MCF 10A (cell line): ENCODE results near the gene CCL11. TPM values are rescaled to one million over a fixed set of nuclear protein-coding genes. Genes with fewer than 3 reads are reported as not detected.

Source experiments
- BruUV-seq: library from RNA; stranded (reverse); fragments of 400-500 nt; replicated peaks from 2 replicates; lab custom pipeline; 2021; lab: Mats Ljungman, UMichigan
- CTCF ChIA-PET: fragments of 300-600 bp; sonication (Branson Sonifier 250); formaldehyde crosslinking; extraction: SDS; loops from one replicate; lab custom pipeline; 2021; ENCODE audit warnings: antibody characterized with exemption, inconsistent platforms; lab: Yijun Ruan, JAX
- POLR2A ChIA-PET: fragments of 300-600, 350-650 bp; sonication (Branson Sonifier 250); formaldehyde crosslinking; extraction: SDS; loops from one replicate; lab custom pipeline; 2020; ENCODE audit warnings: antibody characterized with exemption, inconsistent platforms; lab: Yijun Ruan, JAX
- DNase-seq: peaks from one replicate; pipeline ENCODE4 v3.0.0-alpha.2; 2018; ENCODE audit not compliant: unreplicated experiment
- H3K27ac Mint-ChIP-seq: one replicate; pipeline ENCODE4 v1.8.0; 2022; ENCODE audit warnings: mild to moderate bottlenecking, low read depth, mixed read lengths; ENCODE audit not compliant: unreplicated experiment
- H3K27me3 Mint-ChIP-seq: one replicate; pipeline ENCODE4 v1.8.0; 2022; ENCODE audit warnings: mixed read lengths; ENCODE audit not compliant: insufficient read depth, unreplicated experiment
- H3K36me3 Mint-ChIP-seq: one replicate; pipeline ENCODE4 v1.8.0; 2022; ENCODE audit warnings: mild to moderate bottlenecking, moderate library complexity, mixed read lengths; ENCODE audit not compliant: insufficient read depth, unreplicated experiment
- H3K4me1 Mint-ChIP-seq: one replicate; pipeline ENCODE4 v1.8.0; 2022; ENCODE audit warnings: mixed read lengths; ENCODE audit not compliant: insufficient read depth, unreplicated experiment
- H3K4me3 Mint-ChIP-seq: one replicate; pipeline ENCODE4 v1.8.0; 2022; ENCODE audit warnings: mild to moderate bottlenecking, moderate library complexity, mixed read lengths; ENCODE audit not compliant: unreplicated experiment
- H3K9me3 Mint-ChIP-seq: one replicate; pipeline ENCODE4 v1.8.0; 2022; ENCODE audit warnings: mixed read lengths; ENCODE audit not compliant: unreplicated experiment
- intact Hi-C: fragments of 100-400 bp; cut with micrococcal nuclease; formaldehyde crosslinking; loops from 2 replicates; pipeline ENCODE4 v1.14.1; 2022
- total RNA-seq: library from RNA; stranded (reverse); gene quantifications from 2 replicates; pipeline ENCODE4 v1.2.3, GENCODE V29; 2022
- TF ChIP-seq, protein P1 (sequence below): fragments of 200-600 bp; IDR thresholded peaks from one replicate; pipeline ENCODE4 v1.8.0; 2022; ENCODE audit warnings: antibody characterized with exemption, mild to moderate bottlenecking; ENCODE audit not compliant: unreplicated experiment

The CCL11 gene
- total RNA-seq, 1 experiment from 2014 or later, result not detected

DNA sequence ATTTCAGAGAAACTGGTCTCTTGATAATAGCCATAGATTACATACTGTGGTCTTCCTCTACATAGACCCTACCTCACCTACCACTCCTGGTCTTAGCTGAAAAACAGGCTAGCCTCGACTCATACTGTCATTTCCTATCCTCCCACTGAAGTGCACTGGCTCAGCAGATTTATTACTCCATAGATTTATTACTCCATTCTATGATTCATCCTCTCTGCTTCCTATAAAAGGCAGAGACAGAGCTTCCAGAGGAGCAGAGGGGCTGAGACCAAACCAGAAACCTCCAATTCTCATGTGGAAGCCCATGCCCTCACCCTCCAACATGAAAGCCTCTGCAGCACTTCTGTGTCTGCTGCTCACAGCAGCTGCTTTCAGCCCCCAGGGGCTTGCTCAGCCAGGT is 15.6 kb upstream of the CCL11 start, which contains the start of gene CCL7:
Gene CCL7 (plus strand): TSS at position 253 of the 400 bp plus-strand sequence. CDS start 70 bp downstream, at position 323.
- no peak within 1 kb of the TSS for H3K27ac Mint-ChIP-seq
- no peak for DNase-seq
- CTCF ChIA-PET, result interaction anchor here (0.7 to 1.0 kb wide), 3 partner anchors 18 to 719 kb away, joined by 3 read pairs; no protein-coding TSS in a partner anchor
- POLR2A ChIA-PET, result no interaction called here
- no peaks in the 10 kb centered on the region for H3K36me3 Mint-ChIP-seq
- peaks cover 6% of the 10 kb centered on the region for H3K4me1 Mint-ChIP-seq
- intact Hi-C loops, result loop anchor here (10.0 kb wide), 1 partner anchor 65 kb away; no protein-coding TSS in a partner anchor
- H3K9me3 Mint-ChIP-seq, result peaks cover 7% of the 10 kb centered on the region
- BruUV-seq, result no TSS peak
- peaks cover 21% of the 10 kb centered on the region for H3K27me3 Mint-ChIP-seq
- H3K4me3 Mint-ChIP-seq, result no peak within 1 kb of the TSS
- TF ChIP-seq, protein P1, sequence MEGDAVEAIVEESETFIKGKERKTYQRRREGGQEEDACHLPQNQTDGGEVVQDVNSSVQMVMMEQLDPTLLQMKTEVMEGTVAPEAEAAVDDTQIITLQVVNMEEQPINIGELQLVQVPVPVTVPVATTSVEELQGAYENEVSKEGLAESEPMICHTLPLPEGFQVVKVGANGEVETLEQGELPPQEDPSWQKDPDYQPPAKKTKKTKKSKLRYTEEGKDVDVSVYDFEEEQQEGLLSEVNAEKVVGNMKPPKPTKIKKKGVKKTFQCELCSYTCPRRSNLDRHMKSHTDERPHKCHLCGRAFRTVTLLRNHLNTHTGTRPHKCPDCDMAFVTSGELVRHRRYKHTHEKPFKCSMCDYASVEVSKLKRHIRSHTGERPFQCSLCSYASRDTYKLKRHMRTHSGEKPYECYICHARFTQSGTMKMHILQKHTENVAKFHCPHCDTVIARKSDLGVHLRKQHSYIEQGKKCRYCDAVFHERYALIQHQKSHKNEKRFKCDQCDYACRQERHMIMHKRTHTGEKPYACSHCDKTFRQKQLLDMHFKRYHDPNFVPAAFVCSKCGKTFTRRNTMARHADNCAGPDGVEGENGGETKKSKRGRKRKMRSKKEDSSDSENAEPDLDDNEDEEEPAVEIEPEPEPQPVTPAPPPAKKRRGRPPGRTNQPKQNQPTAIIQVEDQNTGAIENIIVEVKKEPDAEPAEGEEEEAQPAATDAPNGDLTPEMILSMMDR, result no peak

DNA sequence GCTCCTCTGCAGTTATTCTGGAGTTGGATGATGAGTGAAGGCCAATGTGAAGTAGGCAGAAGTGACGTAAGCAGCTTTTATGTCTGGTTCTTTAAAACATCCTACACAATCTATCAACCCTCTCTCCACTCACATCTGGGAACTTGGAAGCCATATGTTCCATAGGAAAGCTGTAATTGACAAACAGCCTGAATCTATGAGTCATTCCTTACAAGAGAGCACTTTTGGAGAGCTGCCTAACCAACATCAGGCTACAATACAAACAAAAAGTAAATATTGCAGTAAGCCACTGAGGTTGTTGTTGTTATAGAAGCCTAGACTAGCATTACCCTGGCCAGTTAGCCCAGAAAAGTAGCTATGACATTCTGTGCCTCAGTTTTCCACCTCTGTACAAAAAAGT is 9.7 kb upstream of the CCL11 start:
- POLR2A ChIA-PET, result interaction anchor here (0.6 kb wide), 1 partner anchor 760 kb away, joined by 4 read pairs; no protein-coding TSS in a partner anchor
- H3K36me3 Mint-ChIP-seq, result no peaks in the 10 kb centered on the region

DNA sequence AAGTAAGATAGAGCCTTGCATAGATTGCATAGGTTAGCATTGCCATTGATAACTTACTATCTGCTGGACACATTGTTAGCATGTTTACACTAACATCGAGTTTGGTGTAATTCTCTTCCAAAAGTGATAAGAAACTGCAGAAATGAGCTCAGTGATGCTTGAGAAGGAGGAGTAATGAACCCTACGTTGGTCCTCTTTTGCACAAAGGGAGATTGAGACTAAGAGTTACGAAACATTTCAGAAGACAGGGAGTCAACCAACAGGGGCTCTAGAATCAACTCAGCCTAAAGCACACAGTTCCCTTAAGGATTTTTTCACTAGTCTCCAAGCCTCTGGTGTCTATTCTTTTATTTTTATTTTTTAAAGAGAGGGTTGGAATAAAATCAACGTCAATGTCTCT is 8.7 kb upstream of the CCL11 start:
- TF ChIP-seq, protein P1, result no peak
- Mint-ChIP-seq H3K27ac (no peak overlapping the region), H3K9me3 (peaks cover 15% of the 10 kb centered on the region), H3K27me3 (peaks cover 34% of the 10 kb centered on the region), H3K4me3 (no peak overlapping the region), H3K36me3 (no peaks in the 10 kb centered on the region), H3K4me1 (peaks cover 6% of the 10 kb centered on the region)
- ChIA-PET CTCF (interaction anchor here (1.1 kb wide), 1 partner anchor 62 kb away, joined by 3 read pairs; no protein-coding TSS in a partner anchor), POLR2A (no interaction called here)
- no peak for DNase-seq
- BruUV-seq, result no TSS peak
- intact Hi-C loops, result no loop called here

More for the DNA sequence above, 9.7 kb upstream of the CCL11 start:
- intact Hi-C loops, result no loop called here
- Mint-ChIP-seq H3K4me1 (peaks cover 6% of the 10 kb centered on the region), H3K9me3 (peaks cover 15% of the 10 kb centered on the region), H3K27ac (no peak overlapping the region), H3K27me3 (peaks cover 25% of the 10 kb centered on the region), H3K4me3 (no peak overlapping the region)
- BruUV-seq, result no TSS peak
- DNase-seq, result peak; percentile 21
- TF ChIP-seq, protein P1, result no peak
- CTCF ChIA-PET, result interaction anchor here (0.6 to 0.7 kb wide), 2 partner anchors 55 to 998 kb away, joined by 3 to 4 read pairs; no protein-coding TSS in a partner anchor

DNA sequence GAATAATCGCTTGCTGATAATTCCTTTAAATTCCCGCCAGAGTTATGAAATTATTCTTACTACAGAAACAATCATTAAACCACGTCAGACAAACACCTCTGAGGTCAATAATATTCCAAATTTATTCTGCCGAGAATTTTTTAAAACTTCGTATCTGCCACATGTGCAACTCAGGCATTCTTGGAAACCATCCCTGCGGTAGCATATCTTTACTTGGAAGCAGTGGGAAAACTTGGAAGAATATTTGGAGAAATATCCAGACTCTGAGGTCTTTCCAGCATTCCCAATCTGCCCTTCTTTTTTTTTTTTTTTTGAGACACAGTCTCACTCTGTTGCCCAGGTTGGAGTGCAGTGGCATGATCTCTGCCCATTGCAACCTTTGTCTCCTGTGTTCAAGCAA is 2.0 kb upstream of the CCL11 start:
- ChIA-PET CTCF (no interaction called here), POLR2A (no interaction called here)
- TF ChIP-seq, protein P1, result no peak
- intact Hi-C loops, result no loop called here
- Mint-ChIP-seq H3K27ac (no peak overlapping the region), H3K27me3 (peaks cover 49% of the 10 kb centered on the region), H3K36me3 (no peaks in the 10 kb centered on the region), H3K9me3 (peaks cover 7% of the 10 kb centered on the region), H3K4me1 (no peaks in the 10 kb centered on the region), H3K4me3 (no peak overlapping the region)
- BruUV-seq, result no TSS peak
- DNase-seq, result no peak
